A549 (cell line): ENCODE measurements around the gene ARL8B.

Experiments used
- FOSL2 ChIP-seq, 2 experiments: fragments of 450-650 bp in 1 of 2; fragments of >200 bp in 1 of 2; sonication (Bioruptor Twin) in 1 of 2; formaldehyde crosslinking; IDR thresholded peaks; 2 replicates each; pipeline versions ENCODE4 v1.5.0 to v1.6.1; 2016 to 2020; ENCODE audit warnings: mild to moderate bottlenecking in 1 of 2, moderate library complexity in 1 of 2
- HOXA7 ChIP-seq: fragments of 250-450 bp; sonication (Bioruptor Pico); IDR thresholded peaks from 2 replicates; pipeline ENCODE4 v1.5.0; 2020; ENCODE audit warnings: mild to moderate bottlenecking, moderate library complexity
- POLR2A ChIP-seq: IDR thresholded peaks from 2 replicates; pipeline ENCODE4 v1.6.1; 2012; ENCODE audit warnings: mild to moderate bottlenecking, low read length
- SMC3 ChIP-seq: fragments of >200 bp; sonication (Bioruptor Twin); formaldehyde crosslinking; IDR thresholded peaks from 3 replicates; pipeline ENCODE4 v1.6.1; 2018; ENCODE audit warnings: inconsistent platforms
- TFCP2L1 ChIP-seq: fragments of 250-450 bp; sonication (Bioruptor Pico); IDR thresholded peaks from 2 replicates; pipeline ENCODE4 v1.5.0; 2021; ENCODE audit warnings: mild to moderate bottlenecking
- TF ChIP-seq, protein P1 (sequence below): fragments of >200 bp; sonication (Bioruptor Twin); formaldehyde crosslinking; IDR thresholded peaks from 3 replicates; pipeline ENCODE4 v1.5.1; 2016
- TF ChIP-seq, protein P2 (sequence below): IDR thresholded peaks from 2 replicates; pipeline ENCODE4 v1.6.1; 2012
- TF ChIP-seq, protein P3 (sequence below): fragments of 200-600 bp; sonication (generic); IDR thresholded peaks from 2 replicates; pipeline ENCODE4 v1.6.1; 2016; ENCODE audit warnings: antibody characterized with exemption, mild to moderate bottlenecking, moderate library complexity

DNA sequence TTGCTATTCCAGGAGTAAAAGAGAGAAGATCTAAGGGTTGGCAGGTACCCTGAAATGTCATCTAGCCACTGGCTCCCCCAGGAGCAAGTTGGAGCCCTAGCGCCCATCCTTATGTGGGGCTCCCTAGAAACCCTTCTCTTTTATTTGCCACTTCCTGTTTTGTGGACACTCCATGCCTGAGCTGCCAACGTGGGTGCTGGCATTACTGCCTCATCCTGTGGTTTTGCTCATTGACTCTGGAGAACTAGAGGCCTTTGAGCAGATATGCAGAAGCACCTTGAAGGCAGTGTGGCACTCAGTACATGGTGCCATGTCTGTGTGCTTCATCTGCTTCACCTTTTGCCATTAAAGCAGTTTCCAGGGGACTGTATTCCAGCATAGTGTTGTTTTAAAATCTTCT, 73.5 kb downstream of the ARL8B start:
- TF ChIP-seq, protein P1, sequence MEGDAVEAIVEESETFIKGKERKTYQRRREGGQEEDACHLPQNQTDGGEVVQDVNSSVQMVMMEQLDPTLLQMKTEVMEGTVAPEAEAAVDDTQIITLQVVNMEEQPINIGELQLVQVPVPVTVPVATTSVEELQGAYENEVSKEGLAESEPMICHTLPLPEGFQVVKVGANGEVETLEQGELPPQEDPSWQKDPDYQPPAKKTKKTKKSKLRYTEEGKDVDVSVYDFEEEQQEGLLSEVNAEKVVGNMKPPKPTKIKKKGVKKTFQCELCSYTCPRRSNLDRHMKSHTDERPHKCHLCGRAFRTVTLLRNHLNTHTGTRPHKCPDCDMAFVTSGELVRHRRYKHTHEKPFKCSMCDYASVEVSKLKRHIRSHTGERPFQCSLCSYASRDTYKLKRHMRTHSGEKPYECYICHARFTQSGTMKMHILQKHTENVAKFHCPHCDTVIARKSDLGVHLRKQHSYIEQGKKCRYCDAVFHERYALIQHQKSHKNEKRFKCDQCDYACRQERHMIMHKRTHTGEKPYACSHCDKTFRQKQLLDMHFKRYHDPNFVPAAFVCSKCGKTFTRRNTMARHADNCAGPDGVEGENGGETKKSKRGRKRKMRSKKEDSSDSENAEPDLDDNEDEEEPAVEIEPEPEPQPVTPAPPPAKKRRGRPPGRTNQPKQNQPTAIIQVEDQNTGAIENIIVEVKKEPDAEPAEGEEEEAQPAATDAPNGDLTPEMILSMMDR = no peak
- no peak for TF ChIP-seq POLR2A
- no peak for TF ChIP-seq HOXA7 (CRISPR knock-in tag)
- no peak for TF ChIP-seq FOSL2 (IDR thresholded peaks at IDR 0.05)
- no peak for TF ChIP-seq FOSL2 (CRISPR knock-in tag; IDR thresholded peaks at IDR 0.05)
- TF ChIP-seq, protein P2, sequence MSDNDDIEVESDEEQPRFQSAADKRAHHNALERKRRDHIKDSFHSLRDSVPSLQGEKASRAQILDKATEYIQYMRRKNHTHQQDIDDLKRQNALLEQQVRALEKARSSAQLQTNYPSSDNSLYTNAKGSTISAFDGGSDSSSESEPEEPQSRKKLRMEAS = no peak
- no peak for TF ChIP-seq SMC3
- TF ChIP-seq TFCP2L1 (CRISPR knock-in tag) = no peak
- TF ChIP-seq, protein P3, sequence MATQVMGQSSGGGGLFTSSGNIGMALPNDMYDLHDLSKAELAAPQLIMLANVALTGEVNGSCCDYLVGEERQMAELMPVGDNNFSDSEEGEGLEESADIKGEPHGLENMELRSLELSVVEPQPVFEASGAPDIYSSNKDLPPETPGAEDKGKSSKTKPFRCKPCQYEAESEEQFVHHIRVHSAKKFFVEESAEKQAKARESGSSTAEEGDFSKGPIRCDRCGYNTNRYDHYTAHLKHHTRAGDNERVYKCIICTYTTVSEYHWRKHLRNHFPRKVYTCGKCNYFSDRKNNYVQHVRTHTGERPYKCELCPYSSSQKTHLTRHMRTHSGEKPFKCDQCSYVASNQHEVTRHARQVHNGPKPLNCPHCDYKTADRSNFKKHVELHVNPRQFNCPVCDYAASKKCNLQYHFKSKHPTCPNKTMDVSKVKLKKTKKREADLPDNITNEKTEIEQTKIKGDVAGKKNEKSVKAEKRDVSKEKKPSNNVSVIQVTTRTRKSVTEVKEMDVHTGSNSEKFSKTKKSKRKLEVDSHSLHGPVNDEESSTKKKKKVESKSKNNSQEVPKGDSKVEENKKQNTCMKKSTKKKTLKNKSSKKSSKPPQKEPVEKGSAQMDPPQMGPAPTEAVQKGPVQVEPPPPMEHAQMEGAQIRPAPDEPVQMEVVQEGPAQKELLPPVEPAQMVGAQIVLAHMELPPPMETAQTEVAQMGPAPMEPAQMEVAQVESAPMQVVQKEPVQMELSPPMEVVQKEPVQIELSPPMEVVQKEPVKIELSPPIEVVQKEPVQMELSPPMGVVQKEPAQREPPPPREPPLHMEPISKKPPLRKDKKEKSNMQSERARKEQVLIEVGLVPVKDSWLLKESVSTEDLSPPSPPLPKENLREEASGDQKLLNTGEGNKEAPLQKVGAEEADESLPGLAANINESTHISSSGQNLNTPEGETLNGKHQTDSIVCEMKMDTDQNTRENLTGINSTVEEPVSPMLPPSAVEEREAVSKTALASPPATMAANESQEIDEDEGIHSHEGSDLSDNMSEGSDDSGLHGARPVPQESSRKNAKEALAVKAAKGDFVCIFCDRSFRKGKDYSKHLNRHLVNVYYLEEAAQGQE = no peak
